Testis (tissue), 2 donors: ENCODE measurements around the gene EDAR.

Experiments
- CTCF ChIP-seq, 3 experiments: fragments of 450-650 bp in 2 of 3; fragments of 200-600 bp in 1 of 3; sonication (generic) in 1 of 3; IDR thresholded peaks; one replicate each; pipeline ENCODE4 v1.5.1; 2016 to 2019; ENCODE audit warnings: antibody characterized with exemption in 3 of 3, mild to moderate bottlenecking in 2 of 3, moderate library complexity in 1 of 3
- POLR2A ChIP-seq: fragments of 450-650 bp; IDR thresholded peaks from one replicate; pipeline ENCODE4 v1.6.1; 2017; ENCODE audit warnings: antibody characterized with exemption, mild to moderate bottlenecking, moderate library complexity

- no peak for TF ChIP-seq POLR2A
- TF ChIP-seq CTCF (IDR thresholded peaks at IDR 0.05), result no peak
Observed at GRCh38 chr2:108960006-108960405, 29.0 kb downstream of the EDAR start.
